ENCODE measurements around the gene COL5A1. TPM values are rescaled to one million over a fixed set of nuclear protein-coding genes. Genes with fewer than 3 reads are reported as not detected.

COL5A1 gene
- total RNA-seq, 1 experiment from 2014 or later = not detected

GRCh38 chr9:134742822-134743535 is 101.4 kb downstream of the COL5A1 start:
- H3K27ac Mint-ChIP-seq (ENCODE audit: low read depth, unreplicated experiment) = no peak overlapping the region
- DNase-seq (ENCODE audit: unreplicated experiment) = no peak
- ChIA-PET CTCF (interaction anchor here (0.7 kb wide), 1 partner anchor 45 kb away, joined by 3 read pairs; no protein-coding TSS in a partner anchor), POLR2A (interaction anchor here (0.6 kb wide), 1 partner anchor 157 kb away, joined by 3 read pairs; no protein-coding TSS in a partner anchor)
- TF ChIP-seq CTCF (IDR thresholded peaks at IDR 0.05; ENCODE audit: unreplicated experiment) = no peak
- no peaks in the 10 kb centered on the region for H3K36me3 Mint-ChIP-seq (ENCODE audit: insufficient read depth, unreplicated experiment)
- peaks cover 53% of the 10 kb centered on the region for H3K27me3 Mint-ChIP-seq (ENCODE audit: insufficient read depth, unreplicated experiment)
- H3K9me3 Mint-ChIP-seq (ENCODE audit: unreplicated experiment) = no peaks in the 10 kb centered on the region
- no TSS peak for BruUV-seq (replicated peaks)
- H3K4me1 Mint-ChIP-seq (ENCODE audit: insufficient read depth, unreplicated experiment) = no peaks in the 10 kb centered on the region
- H3K4me3 Mint-ChIP-seq (ENCODE audit: unreplicated experiment) = no peak overlapping the region
- intact Hi-C loops (cut with micrococcal nuclease) = no loop called here

- ChIA-PET POLR2A (no interaction called here), CTCF (interaction anchor here (2.2 kb wide), 1 partner anchor 54 kb away, joined by 6 read pairs; no protein-coding TSS in a partner anchor)
- no peak for DNase-seq (ENCODE audit: unreplicated experiment)
- no peak overlapping the region for H3K4me3 Mint-ChIP-seq (ENCODE audit: unreplicated experiment)
- BruUV-seq (replicated peaks) = no TSS peak
- no peaks in the 10 kb centered on the region for H3K9me3 Mint-ChIP-seq (ENCODE audit: unreplicated experiment)
- TF ChIP-seq CTCF (IDR thresholded peaks at IDR 0.05; ENCODE audit: unreplicated experiment) = no peak
- H3K4me1 Mint-ChIP-seq (ENCODE audit: insufficient read depth, unreplicated experiment) = no peaks in the 10 kb centered on the region
- intact Hi-C loops (cut with micrococcal nuclease) = no loop called here
- H3K27ac Mint-ChIP-seq (ENCODE audit: low read depth, unreplicated experiment) = no peak overlapping the region
- H3K36me3 Mint-ChIP-seq (ENCODE audit: insufficient read depth, unreplicated experiment) = no peaks in the 10 kb centered on the region
- H3K27me3 Mint-ChIP-seq (ENCODE audit: insufficient read depth, unreplicated experiment) = peaks cover 49% of the 10 kb centered on the region
Measured at GRCh38 chr9:134743853-134744252, 102.2 kb downstream of the COL5A1 start.

DNA sequence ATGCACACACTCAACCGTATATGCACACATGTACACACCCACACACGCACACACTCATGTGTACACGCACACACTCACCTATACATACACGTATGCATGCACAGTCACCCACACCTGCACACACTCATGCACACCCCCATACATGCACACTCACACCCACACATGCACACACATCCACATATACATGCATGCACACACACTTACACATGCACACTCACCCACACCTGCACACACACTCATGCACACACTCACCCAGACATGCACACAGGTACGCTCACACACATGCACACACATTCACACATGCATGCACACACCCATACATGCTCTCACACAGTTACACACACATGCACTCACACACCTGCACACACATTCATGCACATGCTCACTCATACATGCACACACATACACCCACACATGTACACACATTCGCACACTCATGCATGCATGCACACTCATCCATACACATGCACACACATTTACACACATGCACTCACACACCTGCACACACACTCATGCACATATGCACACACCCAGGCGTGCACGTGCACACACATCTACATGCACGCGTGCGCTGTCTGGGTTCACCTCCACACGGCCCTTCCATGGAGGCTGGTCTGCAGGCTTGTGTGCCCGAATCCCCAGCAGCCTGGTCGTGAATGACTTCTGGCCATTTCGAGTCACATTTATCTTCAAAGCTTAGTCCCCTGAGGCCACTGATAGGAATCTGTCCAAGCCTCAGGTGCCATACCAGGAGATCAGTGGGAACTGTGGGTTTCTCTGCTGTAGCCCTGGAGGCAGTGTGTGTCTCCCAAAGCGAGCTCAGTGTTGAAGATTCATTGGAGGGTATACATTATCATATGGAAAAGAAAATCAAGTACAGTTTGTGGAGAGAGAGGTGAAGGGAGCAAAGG is 103.0 kb downstream of the COL5A1 start:
- BruUV-seq (replicated peaks) = no TSS peak
- Mint-ChIP-seq H3K27me3 (ENCODE audit: insufficient read depth, unreplicated experiment) (peaks cover 41% of the 10 kb centered on the region), H3K9me3 (ENCODE audit: unreplicated experiment) (no peaks in the 10 kb centered on the region), H3K27ac (ENCODE audit: low read depth, unreplicated experiment) (no peak overlapping the region), H3K4me3 (ENCODE audit: unreplicated experiment) (no peak overlapping the region), H3K4me1 (ENCODE audit: insufficient read depth, unreplicated experiment) (no peaks in the 10 kb centered on the region), H3K36me3 (ENCODE audit: insufficient read depth, unreplicated experiment) (no peaks in the 10 kb centered on the region)
- TF ChIP-seq CTCF (IDR thresholded peaks at IDR 0.05; ENCODE audit: unreplicated experiment) = no peak
- ChIA-PET POLR2A (no interaction called here), CTCF (interaction anchor here (1.0 to 2.2 kb wide), 3 partner anchors 10 to 296 kb away, joined by 3 to 6 read pairs (median 4); no protein-coding TSS in a partner anchor)
- intact Hi-C loops (cut with micrococcal nuclease) = no loop called here
- DNase-seq (ENCODE audit: unreplicated experiment) = no peak

- Mint-ChIP-seq H3K27me3 (ENCODE audit: insufficient read depth, unreplicated experiment) (peaks cover 8% of the 10 kb centered on the region), H3K4me1 (ENCODE audit: insufficient read depth, unreplicated experiment) (no peaks in the 10 kb centered on the region), H3K27ac (ENCODE audit: low read depth, unreplicated experiment) (no peak overlapping the region), H3K9me3 (ENCODE audit: unreplicated experiment) (no peaks in the 10 kb centered on the region), H3K4me3 (ENCODE audit: unreplicated experiment) (no peak overlapping the region), H3K36me3 (ENCODE audit: insufficient read depth, unreplicated experiment) (no peaks in the 10 kb centered on the region)
- POLR2A ChIA-PET = no interaction called here
- intact Hi-C loops (cut with micrococcal nuclease) = no loop called here
- no peak for DNase-seq (ENCODE audit: unreplicated experiment)
- no TSS peak for BruUV-seq (replicated peaks)
- CTCF ChIA-PET = no interaction called here
- TF ChIP-seq CTCF (IDR thresholded peaks at IDR 0.05; ENCODE audit: unreplicated experiment) = no peak
Measured at GRCh38 chr9:134747951-134748489, 106.4 kb downstream of the COL5A1 start.

Data from MCF 10A (cell line).